ENCODE measurements around the gene SPTLC1. TPM values are rescaled to one million over a fixed set of nuclear protein-coding genes. Genes with fewer than 3 reads are reported as not detected.
A peak's percentile ranks its signal among the peaks of the same experiment; 100 is the strongest.
"Not testable (repeated sequence)": the region's sequence is repeated elsewhere in the genome, so short reads cannot be mapped to it uniquely, and the experiment has no call there.

Gene SPTLC1
- total RNA-seq (2014; rRNA removed; shearing (Covaris generic)) = 115 and 118 TPM in 2 replicates

- peaks cover 22% of the 10 kb centered on the region for H3K36me3 ChIP-seq
- no peaks in the 10 kb centered on the region for H3K9me3 ChIP-seq (replicated peaks)
- peak within 1 kb of the TSS; percentile 77 for H3K27ac ChIP-seq
- peak within 1 kb of the TSS; percentile 71 for H3K4me3 ChIP-seq
- no peaks in the 10 kb centered on the region for H3K27me3 ChIP-seq (replicated peaks)
- H3K4me1 ChIP-seq (replicated peaks) = 0 out of 2 replicates have a peak, but pooled peaks cover 3% of the 10 kb centered on the region
- peak; percentile 88 to 91 for DNase-seq (ENCODE audit: low read depth in 1 of 2, low spot score in 2 of 2)
These were observed at the start of gene SPTLC1 for GRCh38 chr9:92115071-92115858. TSS of gene SPTLC1 (minus strand) at chr9:92115413. CDS start at chr9:92115370, 43 bp downstream.

- Histone ChIP-seq H3K27me3 (replicated peaks) (no peaks in the 10 kb centered on the region), H3K27ac (no peak overlapping the region), H3K4me1 (replicated peaks) (no peaks in the 10 kb centered on the region), H3K9me3 (replicated peaks) (0 out of 2 replicates have a peak, but pooled peaks cover 3% of the 10 kb centered on the region), H3K36me3 (no peaks in the 10 kb centered on the region), H3K4me3 (no peak overlapping the region)
- no peak for DNase-seq (ENCODE audit: low read depth in 1 of 2, low spot score in 2 of 2)
These were observed 49.8 kb upstream of the SPTLC1 start for GRCh38 chr9:92164975-92165374.

- Histone ChIP-seq H3K27ac (no peak overlapping the region), H3K4me1 (replicated peaks) (no peaks in the 10 kb centered on the region), H3K9me3 (replicated peaks) (0 out of 2 replicates have a peak, but pooled peaks cover 3% of the 10 kb centered on the region), H3K4me3 (no peak overlapping the region), H3K36me3 (no peaks in the 10 kb centered on the region), H3K27me3 (replicated peaks) (no peaks in the 10 kb centered on the region)
- DNase-seq (ENCODE audit: low read depth in 1 of 2, low spot score in 2 of 2) = no peak
These were observed 49.3 kb upstream of the SPTLC1 start for GRCh38 chr9:92164490-92164889.

- Histone ChIP-seq H3K27ac (no peak overlapping the region), H3K36me3 (no peaks in the 10 kb centered on the region), H3K9me3 (replicated peaks) (0 out of 2 replicates have a peak, but pooled peaks cover 3% of the 10 kb centered on the region), H3K4me1 (replicated peaks) (no peaks in the 10 kb centered on the region), H3K27me3 (replicated peaks) (no peaks in the 10 kb centered on the region), H3K4me3 (no peak overlapping the region)
- no peak for DNase-seq (ENCODE audit: low read depth in 1 of 2, low spot score in 2 of 2)
These were observed 48.1 kb upstream of the SPTLC1 start for GRCh38 chr9:92163276-92163675.

- H3K4me1 ChIP-seq (replicated peaks) = no peaks in the 10 kb centered on the region
- H3K27me3 ChIP-seq (replicated peaks) = no peaks in the 10 kb centered on the region
- no peaks in the 10 kb centered on the region for H3K36me3 ChIP-seq
- no peak for DNase-seq (ENCODE audit: low read depth in 1 of 2, low spot score in 2 of 2)
- H3K27ac ChIP-seq = no peak overlapping the region
- 0 out of 2 replicates have a peak, but pooled peaks cover 3% of the 10 kb centered on the region for H3K9me3 ChIP-seq (replicated peaks)
- H3K4me3 ChIP-seq = no peak overlapping the region
These were observed 45.6 kb upstream of the SPTLC1 start for GRCh38 chr9:92160786-92161185.

- Histone ChIP-seq H3K27me3 (replicated peaks) (no peaks in the 10 kb centered on the region), H3K27ac (no peak overlapping the region), H3K36me3 (no peaks in the 10 kb centered on the region), H3K9me3 (replicated peaks) (no peaks in the 10 kb centered on the region), H3K4me1 (replicated peaks) (no peaks in the 10 kb centered on the region), H3K4me3 (no peak overlapping the region)
- peak in 1 of 2 experiments; percentile 12 for DNase-seq (ENCODE audit: low read depth in 1 of 2, low spot score in 2 of 2)
These were observed 43.8 kb upstream of the SPTLC1 start for GRCh38 chr9:92159058-92159457.

- Histone ChIP-seq H3K4me3 (no peak overlapping the region), H3K36me3 (no peaks in the 10 kb centered on the region), H3K4me1 (replicated peaks) (peaks cover 9% of the 10 kb centered on the region), H3K9me3 (replicated peaks) (no peaks in the 10 kb centered on the region), H3K27ac (no peak overlapping the region), H3K27me3 (replicated peaks) (no peaks in the 10 kb centered on the region)
- DNase-seq (ENCODE audit: low read depth in 1 of 2, low spot score in 2 of 2) = peak in 1 of 2 experiments; percentile 16
These were observed 42.9 kb upstream of the SPTLC1 start for GRCh38 chr9:92158097-92158601.

GRCh38 chr9:92155736-92156135, 40.5 kb upstream of the SPTLC1 start:
- H3K4me3 ChIP-seq; H3K36me3 ChIP-seq; H3K27ac ChIP-seq; DNase-seq (ENCODE audit: low read depth in 1 of 2, low spot score in 2 of 2); H3K9me3 ChIP-seq (replicated peaks); H3K27me3 ChIP-seq (replicated peaks): not testable (repeated sequence)
- peaks cover 28% of the 10 kb centered on the region for H3K4me1 ChIP-seq (replicated peaks)

- H3K36me3 ChIP-seq = no peaks in the 10 kb centered on the region
- H3K27me3 ChIP-seq (replicated peaks) = no peaks in the 10 kb centered on the region
- no peak overlapping the region for H3K27ac ChIP-seq
- peak in 1 of 2 experiments; percentile 21 for DNase-seq (ENCODE audit: low read depth in 1 of 2, low spot score in 2 of 2)
- H3K4me1 ChIP-seq (replicated peaks) = peaks cover 33% of the 10 kb centered on the region
- H3K9me3 ChIP-seq (replicated peaks) = no peaks in the 10 kb centered on the region
- H3K4me3 ChIP-seq = no peak overlapping the region
These were observed 40.0 kb upstream of the SPTLC1 start for GRCh38 chr9:92155221-92155620.

GRCh38 chr9:92153466-92154415, 38.5 kb upstream of the SPTLC1 start:
- H3K4me1 ChIP-seq (replicated peaks) = peaks cover 38% of the 10 kb centered on the region
- peak overlapping the region; percentile 18 for H3K27ac ChIP-seq
- H3K4me3 ChIP-seq; H3K27me3 ChIP-seq (replicated peaks); H3K9me3 ChIP-seq (replicated peaks); H3K36me3 ChIP-seq: not testable (repeated sequence)
- peak in 1 of 2 experiments; percentile 31 for DNase-seq (ENCODE audit: low read depth in 1 of 2, low spot score in 2 of 2)

GRCh38 chr9:92151691-92152393, 36.6 kb upstream of the SPTLC1 start:
- Histone ChIP-seq H3K27me3 (replicated peaks) (no peaks in the 10 kb centered on the region), H3K4me1 (replicated peaks) (peaks cover 49% of the 10 kb centered on the region), H3K36me3 (no peaks in the 10 kb centered on the region), H3K27ac (peak overlapping the region; percentile 56), H3K9me3 (replicated peaks) (no peaks in the 10 kb centered on the region), H3K4me3 (no peak overlapping the region)
- DNase-seq (ENCODE audit: low read depth in 1 of 2, low spot score in 2 of 2) = peak; percentile 74 to 76

- not testable (repeated sequence) for H3K36me3 ChIP-seq; H3K4me3 ChIP-seq; H3K27me3 ChIP-seq (replicated peaks); H3K9me3 ChIP-seq (replicated peaks)
- H3K27ac ChIP-seq = peak overlapping the region; percentile 21; the same call in 1 of the 2 replicates
- peaks cover 54% of the 10 kb centered on the region for H3K4me1 ChIP-seq (replicated peaks)
- peak in 1 of 2 experiments; percentile 47 for DNase-seq (ENCODE audit: low read depth in 1 of 2, low spot score in 2 of 2)
These were observed 35.6 kb upstream of the SPTLC1 start for GRCh38 chr9:92150501-92151470.
